Activated T-helper 1 cell treated with anti-CD3 and anti-CD28 coated beads, Interleukin-12 subunit alpha, Interleukin-12 subunit beta, Interleukin-2, Interleukin-4 antibody, amounts not matched to agents 30 ng/mL and 10 ng/mL and 1 ng/mL, durations not matched to agents 14 hours and 24 hours and 36 hours (primary cell): ENCODE measurements around the gene SLC4A9. TPM values are rescaled to one million over a fixed set of nuclear protein-coding genes. Genes with fewer than 3 reads are reported as not detected.

ENCODE experiments used
- DNase-seq: peaks from one replicate; pipeline ENCODE4 v3.0.0; 2021; ENCODE audit warnings: low spot score
- H3K27ac Mint-ChIP-seq: one replicate; pipeline ENCODE4 v1.8.0; 2021; ENCODE audit warnings: mild to moderate bottlenecking, mixed read lengths
- H3K27me3 Mint-ChIP-seq: one replicate; pipeline ENCODE4 v1.8.0; 2022; ENCODE audit warnings: mild to moderate bottlenecking, moderate library complexity, mixed read lengths; ENCODE audit not compliant: insufficient read depth
- H3K36me3 Mint-ChIP-seq: one replicate; pipeline ENCODE4 v1.8.0; 2021; ENCODE audit warnings: low read depth, mixed read lengths
- H3K4me1 Mint-ChIP-seq: one replicate; pipeline ENCODE4 v1.8.0; 2021; ENCODE audit warnings: low read depth, mixed read lengths
- H3K4me3 Mint-ChIP-seq: one replicate; pipeline ENCODE4 v1.8.0; 2021; ENCODE audit warnings: mild to moderate bottlenecking, moderate library complexity, mixed read lengths
- H3K9me3 Mint-ChIP-seq: one replicate; pipeline ENCODE4 v1.8.0; 2021; ENCODE audit warnings: mixed read lengths
- intact Hi-C: fragments of 100-400 bp; cut with micrococcal nuclease; formaldehyde crosslinking; loops from one replicate; pipeline ENCODE4 v1.15.1; 2024
- total RNA-seq: library from RNA; stranded (reverse); gene quantifications from 2 replicates; pipeline ENCODE4 v1.2.3, GENCODE V29; 2022

The SLC4A9 gene
- total RNA-seq, 1 donor from 2014 or later = not detected

- Mint-ChIP-seq H3K27ac (no peak overlapping the region), H3K4me1 (peaks cover 6% of the 10 kb centered on the region), H3K4me3 (no peak overlapping the region), H3K36me3 (no peaks in the 10 kb centered on the region), H3K27me3 (no peaks in the 10 kb centered on the region), H3K9me3 (no peaks in the 10 kb centered on the region)
- intact Hi-C loops = no loop called here
- DNase-seq = no peak
Measured at GRCh38 chr5:140367256-140368013, 7.4 kb downstream of the SLC4A9 start.

DNA sequence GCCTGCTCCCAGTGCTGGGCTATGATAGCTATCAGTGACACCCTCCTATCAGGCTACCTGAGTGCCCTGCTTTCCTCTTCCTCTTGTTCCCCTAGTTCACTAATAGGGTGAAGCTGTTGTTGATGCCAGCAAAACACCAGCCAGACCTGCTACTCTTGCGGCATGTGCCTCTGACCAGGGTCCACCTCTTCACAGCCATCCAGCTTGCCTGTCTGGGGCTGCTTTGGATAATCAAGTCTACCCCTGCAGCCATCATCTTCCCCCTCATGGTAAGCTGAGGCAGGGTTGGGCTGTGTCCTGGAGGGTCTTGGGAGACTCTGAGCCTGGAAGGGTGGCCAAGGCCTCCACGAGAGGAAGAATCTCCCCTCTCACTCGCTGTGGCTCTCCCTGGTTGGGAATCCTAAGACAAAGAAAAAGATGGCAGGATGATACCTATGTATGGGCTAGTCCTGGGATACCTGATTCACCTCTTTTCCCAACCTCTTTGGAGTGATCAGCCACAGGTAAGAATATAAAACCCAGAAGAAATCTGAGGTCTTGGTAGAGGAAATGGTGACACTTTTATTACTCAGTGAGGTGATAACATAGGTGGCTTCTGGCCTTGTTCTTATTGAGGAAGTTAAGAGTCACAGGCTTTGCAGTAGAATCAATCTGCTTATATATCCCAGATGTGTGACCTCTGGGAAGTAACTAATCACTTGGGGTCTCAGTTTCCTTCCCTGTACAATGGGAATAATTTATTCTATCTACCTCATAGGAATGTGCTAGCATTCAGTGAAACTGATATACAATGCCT lies 11.6 kb downstream of the SLC4A9 start:
- Mint-ChIP-seq H3K27ac (no peak overlapping the region), H3K27me3 (no peaks in the 10 kb centered on the region), H3K9me3 (no peaks in the 10 kb centered on the region), H3K4me3 (no peak overlapping the region), H3K36me3 (no peaks in the 10 kb centered on the region), H3K4me1 (no peaks in the 10 kb centered on the region)
- intact Hi-C loops = no loop called here
- no peak for DNase-seq

GRCh38 chr5:140372971-140373487 lies 13.0 kb downstream of the SLC4A9 start:
- intact Hi-C loops = loop anchor here (1.0 kb wide), 3 partner anchors 9 to 347 kb away; no protein-coding TSS in a partner anchor
- Mint-ChIP-seq H3K27me3 (no peaks in the 10 kb centered on the region), H3K4me3 (no peak overlapping the region), H3K4me1 (no peaks in the 10 kb centered on the region), H3K36me3 (no peaks in the 10 kb centered on the region), H3K9me3 (no peaks in the 10 kb centered on the region), H3K27ac (no peak overlapping the region)
- peak; percentile 21 for DNase-seq

DNA sequence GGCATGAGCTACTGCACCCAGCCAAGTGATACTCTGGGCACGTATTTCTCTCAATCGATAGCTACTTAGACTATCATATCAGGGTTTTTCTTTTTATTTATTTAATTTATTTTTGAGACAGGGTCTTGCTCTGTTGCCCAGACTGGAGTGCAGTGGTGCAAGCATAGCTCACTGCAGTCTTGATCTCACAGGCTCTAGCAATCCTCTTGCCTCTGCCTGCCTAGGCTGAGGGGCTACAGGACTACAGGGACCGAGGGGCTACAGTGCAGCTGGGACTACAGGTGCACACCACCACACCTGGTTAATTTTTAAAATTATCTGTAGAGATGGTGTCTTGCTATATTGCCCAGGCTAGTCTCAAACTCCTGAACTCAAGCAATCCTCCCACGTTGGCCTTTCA lies 21.4 kb downstream of the SLC4A9 start:
- no peak for DNase-seq
- peaks cover 2% of the 10 kb centered on the region for H3K36me3 Mint-ChIP-seq
- H3K4me3 Mint-ChIP-seq = no peak overlapping the region
- no peak overlapping the region for H3K27ac Mint-ChIP-seq
- H3K4me1 Mint-ChIP-seq = peaks cover 15% of the 10 kb centered on the region
- no peaks in the 10 kb centered on the region for H3K9me3 Mint-ChIP-seq
- intact Hi-C loops = no loop called here
- H3K27me3 Mint-ChIP-seq = no peaks in the 10 kb centered on the region

DNA sequence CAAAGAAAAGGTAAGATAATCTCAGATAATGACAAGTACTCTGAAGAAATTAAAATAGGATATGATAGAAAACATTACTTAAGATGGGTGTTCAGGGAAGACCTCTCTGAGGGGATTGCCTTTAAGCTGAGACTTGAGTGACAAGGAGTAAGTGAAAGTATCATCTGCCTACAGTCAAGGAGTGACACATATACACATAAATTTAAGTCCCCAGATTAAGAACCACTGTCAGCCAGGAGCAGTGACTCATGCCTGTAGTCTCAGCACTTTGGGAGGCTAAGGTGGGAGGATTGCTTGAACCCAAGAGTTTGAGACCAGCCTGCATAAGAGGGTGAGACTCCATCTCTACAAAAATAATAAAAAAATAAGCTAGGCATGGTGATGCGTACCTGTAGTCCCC lies 22.0 kb downstream of the SLC4A9 start:
- H3K9me3 Mint-ChIP-seq = no peaks in the 10 kb centered on the region
- intact Hi-C loops = loop anchor here (1.0 kb wide), 2 partner anchors 9 to 38 kb away; no protein-coding TSS in a partner anchor
- peaks cover 2% of the 10 kb centered on the region for H3K36me3 Mint-ChIP-seq
- no peak overlapping the region for H3K4me3 Mint-ChIP-seq
- no peaks in the 10 kb centered on the region for H3K27me3 Mint-ChIP-seq
- DNase-seq = no peak
- H3K27ac Mint-ChIP-seq = no peak overlapping the region
- H3K4me1 Mint-ChIP-seq = peaks cover 15% of the 10 kb centered on the region

DNA sequence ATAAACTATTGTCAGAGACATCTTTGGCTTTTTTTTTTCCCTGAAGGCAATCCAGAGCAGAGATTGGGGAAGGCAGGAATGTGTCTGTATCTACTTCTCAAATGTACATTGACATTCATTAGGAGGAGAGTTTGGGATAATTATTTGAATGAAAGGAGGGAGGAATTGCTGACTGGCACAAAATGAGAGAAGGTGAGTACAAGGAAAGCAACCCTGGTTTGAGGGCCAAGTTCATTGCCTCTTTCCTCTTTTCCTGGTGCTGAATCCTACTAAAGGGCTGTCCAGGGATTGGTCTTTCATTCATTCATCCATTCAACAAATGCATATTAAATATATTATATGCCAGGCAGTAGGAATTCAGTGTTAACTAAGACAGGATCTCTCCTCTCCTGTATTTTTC lies 22.9 kb downstream of the SLC4A9 start:
- Mint-ChIP-seq H3K27me3 (no peaks in the 10 kb centered on the region), H3K9me3 (no peaks in the 10 kb centered on the region), H3K27ac (no peak overlapping the region), H3K36me3 (peaks cover 2% of the 10 kb centered on the region), H3K4me1 (peaks cover 15% of the 10 kb centered on the region), H3K4me3 (no peak overlapping the region)
- no peak for DNase-seq
- intact Hi-C loops = loop anchor here (1.0 kb wide), 2 partner anchors 10 to 37 kb away; no protein-coding TSS in a partner anchor

DNA sequence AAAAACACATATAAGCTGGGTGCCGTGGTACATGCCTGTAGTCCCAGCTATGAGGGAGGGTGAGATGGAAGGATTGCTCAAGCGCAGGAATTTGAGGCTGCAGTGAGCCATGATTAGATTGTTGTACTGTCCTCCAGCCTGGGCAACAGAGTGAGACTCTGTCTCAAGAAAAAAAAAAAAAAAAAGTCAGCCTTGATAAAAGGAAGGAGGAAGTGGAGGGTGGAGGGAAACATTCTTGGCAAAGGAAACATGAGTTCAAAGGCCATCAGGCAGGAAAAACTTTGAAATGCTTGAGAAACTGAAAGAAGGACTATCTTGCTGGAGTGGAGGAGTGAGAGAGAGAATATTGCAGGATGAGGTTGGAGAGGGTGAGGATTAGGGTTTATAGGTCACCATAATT lies 23.3 kb downstream of the SLC4A9 start:
- Mint-ChIP-seq H3K27me3 (no peaks in the 10 kb centered on the region), H3K27ac (no peak overlapping the region), H3K9me3 (no peaks in the 10 kb centered on the region), H3K36me3 (peaks cover 2% of the 10 kb centered on the region), H3K4me1 (peaks cover 15% of the 10 kb centered on the region), H3K4me3 (no peak overlapping the region)
- intact Hi-C loops = no loop called here
- DNase-seq = no peak

DNA sequence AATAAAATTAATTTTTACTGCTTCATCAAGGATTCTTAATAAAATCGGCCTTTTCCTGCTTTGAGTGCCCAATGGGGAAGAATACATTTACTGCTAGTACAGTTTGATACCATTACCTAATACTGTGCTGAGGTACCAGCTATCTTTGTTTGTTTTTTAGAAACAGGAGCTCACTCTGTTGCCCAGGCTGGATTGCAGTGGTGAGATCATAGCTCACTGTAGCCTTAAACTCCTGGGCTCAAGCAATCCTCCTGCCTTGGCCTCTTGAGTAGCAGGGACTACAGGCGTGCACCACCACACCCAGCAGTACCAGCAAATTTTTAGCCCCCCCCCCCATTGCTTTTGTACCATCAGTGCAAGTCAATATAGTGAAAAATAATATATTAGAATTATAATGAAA lies 28.1 kb downstream of the SLC4A9 start:
- DNase-seq = no peak
- no peak overlapping the region for H3K27ac Mint-ChIP-seq

GRCh38 chr5:140391312-140391711 lies 31.3 kb downstream of the SLC4A9 start:
- no peak for DNase-seq
- H3K9me3 Mint-ChIP-seq = no peaks in the 10 kb centered on the region

More for the DNA sequence above, 28.1 kb downstream of the SLC4A9 start:
- Mint-ChIP-seq H3K36me3 (peaks cover 4% of the 10 kb centered on the region), H3K4me3 (no peak overlapping the region), H3K9me3 (no peaks in the 10 kb centered on the region), H3K4me1 (peaks cover 6% of the 10 kb centered on the region), H3K27me3 (no peaks in the 10 kb centered on the region)
- intact Hi-C loops = no loop called here

GRCh38 chr5:140391732-140392131 lies 31.7 kb downstream of the SLC4A9 start:
- H3K27me3 Mint-ChIP-seq = no peaks in the 10 kb centered on the region
- no peak for DNase-seq
- peaks cover 2% of the 10 kb centered on the region for H3K36me3 Mint-ChIP-seq
- no peaks in the 10 kb centered on the region for H3K9me3 Mint-ChIP-seq
- intact Hi-C loops = no loop called here
- no peaks in the 10 kb centered on the region for H3K4me1 Mint-ChIP-seq
- no peak overlapping the region for H3K27ac Mint-ChIP-seq
- H3K4me3 Mint-ChIP-seq = no peak overlapping the region

More at GRCh38 chr5:140391312-140391711, 31.3 kb downstream of the SLC4A9 start:
- Mint-ChIP-seq H3K27me3 (no peaks in the 10 kb centered on the region), H3K27ac (no peak overlapping the region), H3K36me3 (peaks cover 2% of the 10 kb centered on the region), H3K4me1 (no peaks in the 10 kb centered on the region), H3K4me3 (no peak overlapping the region)
- intact Hi-C loops = no loop called here

DNA sequence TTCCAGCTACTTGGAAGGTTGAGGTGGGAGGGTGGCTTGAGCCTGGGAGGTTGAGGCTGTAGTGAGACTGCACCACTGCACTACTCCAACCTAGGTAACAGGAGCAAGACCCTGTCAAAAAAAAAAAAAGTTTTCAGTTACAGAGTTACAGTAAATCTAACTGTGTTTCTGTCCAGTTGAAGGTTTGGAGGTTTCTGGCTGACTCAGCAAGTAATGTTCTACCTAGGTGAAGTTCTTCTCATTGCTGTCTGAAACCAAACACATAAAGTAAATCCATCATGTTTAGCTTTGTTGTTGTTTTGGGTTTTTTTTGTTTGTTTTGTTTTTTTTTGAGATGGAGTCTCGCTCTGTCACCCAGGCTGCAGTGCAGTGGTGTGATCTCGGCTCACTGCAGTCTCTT lies 33.7 kb downstream of the SLC4A9 start:
- Mint-ChIP-seq H3K27ac (no peak overlapping the region), H3K27me3 (no peaks in the 10 kb centered on the region), H3K4me3 (no peak overlapping the region), H3K4me1 (no peaks in the 10 kb centered on the region), H3K36me3 (peaks cover 2% of the 10 kb centered on the region), H3K9me3 (no peaks in the 10 kb centered on the region)
- intact Hi-C loops = no loop called here
- DNase-seq = no peak

- Mint-ChIP-seq H3K27me3 (no peaks in the 10 kb centered on the region), H3K36me3 (no peaks in the 10 kb centered on the region), H3K4me1 (peaks cover 5% of the 10 kb centered on the region), H3K4me3 (no peak overlapping the region), H3K9me3 (no peaks in the 10 kb centered on the region), H3K27ac (no peak overlapping the region)
- DNase-seq = no peak
- intact Hi-C loops = no loop called here
Measured at GRCh38 chr5:140398379-140398811, 38.4 kb downstream of the SLC4A9 start.
